ENCODE measurements around the gene HTR4. TPM values are rescaled to one million over a fixed set of nuclear protein-coding genes. Genes with fewer than 3 reads are reported as not detected.

The HTR4 gene
- total RNA-seq, 4 donors from 2014 or later = 0.76 TPM; not detected in 3

DNA sequence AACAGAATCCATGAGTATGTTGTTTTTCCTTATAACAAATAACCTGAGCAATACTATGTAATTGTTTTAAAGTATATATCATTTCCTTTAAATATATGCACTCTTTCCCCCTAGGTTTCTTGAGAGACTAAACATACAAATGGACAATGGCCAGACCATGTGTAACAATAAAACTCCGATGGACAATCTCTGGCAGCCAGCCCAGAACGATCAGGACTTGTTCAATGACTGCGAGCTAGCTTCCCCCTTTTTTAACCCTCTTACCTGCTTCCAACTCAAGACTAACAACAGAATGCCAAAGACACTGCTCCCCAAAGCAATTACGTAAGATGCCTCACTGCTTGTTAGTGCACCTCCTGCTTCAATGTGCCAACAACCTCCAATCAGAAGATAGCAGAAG lies 94.9 kb downstream of the HTR4 start:
- peaks cover 0 to 9% (median 0%) of the 10 kb centered on the region in 4 donors for H3K27me3 ChIP-seq
- 36 to 39% methylated on average over 4 of the region's 4 CpGs for WGBS, 2 donors
- no peaks in the 10 kb centered on the region for H3K36me3 ChIP-seq
- no peak overlapping the region for H3K27ac ChIP-seq
- no peak for DNase-seq
- no peak overlapping the region for H3K4me3 ChIP-seq
- H3K9me3 ChIP-seq = no peaks in the 10 kb centered on the region
- TF ChIP-seq CTCF (IDR thresholded peaks at IDR 0.05) = no peak
- TF ChIP-seq POLR2A (IDR thresholded peaks at IDR 0.05) = no peak
- intact Hi-C loops (cut with DNase I) = no loop called here
- no peaks in the 10 kb centered on the region for H3K4me1 ChIP-seq

GRCh38 chr5:148558892-148559291 lies 95.4 kb downstream of the HTR4 start:
- Histone ChIP-seq H3K9me3 (no peaks in the 10 kb centered on the region), H3K36me3 (no peaks in the 10 kb centered on the region), H3K27me3 (peaks cover 0 to 9% (median 0%) of the 10 kb centered on the region in 4 donors), H3K4me1 (no peaks in the 10 kb centered on the region), H3K4me3 (no peak overlapping the region), H3K27ac (no peak overlapping the region)
- TF ChIP-seq POLR2A (IDR thresholded peaks at IDR 0.05) (no peak), CTCF (IDR thresholded peaks at IDR 0.05) (no peak)
- WGBS, 2 donors = 75 to 82% methylated on average over 2 of the region's 2 CpGs
- DNase-seq = no peak
- intact Hi-C loops (cut with DNase I) = no loop called here

GRCh38 chr5:148556835-148557234 lies 97.5 kb downstream of the HTR4 start:
- no peak overlapping the region for H3K4me3 ChIP-seq

GRCh38 chr5:148554621-148555020 lies 99.7 kb downstream of the HTR4 start:
- Histone ChIP-seq H3K9me3 (no peaks in the 10 kb centered on the region), H3K36me3 (no peaks in the 10 kb centered on the region), H3K4me1 (no peaks in the 10 kb centered on the region), H3K4me3 (no peak overlapping the region), H3K27me3 (peaks cover 0 to 4% (median 0%) of the 10 kb centered on the region in 4 donors), H3K27ac (no peak overlapping the region)
- TF ChIP-seq CTCF (IDR thresholded peaks at IDR 0.05) (no peak), POLR2A (IDR thresholded peaks at IDR 0.05) (no peak)
- 51 to 56% methylated on average over 2 of the region's 2 CpGs for WGBS, 2 donors
- intact Hi-C loops (cut with DNase I) = no loop called here
- DNase-seq = no peak

More at GRCh38 chr5:148556835-148557234, 97.5 kb downstream of the HTR4 start:
- no peaks in the 10 kb centered on the region for H3K4me1 ChIP-seq
- no peak for DNase-seq
- intact Hi-C loops (cut with DNase I) = no loop called here
- peaks cover 0 to 4% (median 0%) of the 10 kb centered on the region in 4 donors for H3K27me3 ChIP-seq
- 42 to 56% methylated on average over 2 of the region's 2 CpGs for WGBS, 2 donors
- H3K27ac ChIP-seq = no peak overlapping the region
- H3K36me3 ChIP-seq = no peaks in the 10 kb centered on the region
- H3K9me3 ChIP-seq = no peaks in the 10 kb centered on the region
- no peak for TF ChIP-seq CTCF (IDR thresholded peaks at IDR 0.05)

- Histone ChIP-seq H3K4me1 (no peaks in the 10 kb centered on the region), H3K27me3 (no peaks in the 10 kb centered on the region), H3K36me3 (no peaks in the 10 kb centered on the region), H3K4me3 (no peak overlapping the region), H3K27ac (no peak overlapping the region), H3K9me3 (no peaks in the 10 kb centered on the region)
- intact Hi-C loops (cut with DNase I) = no loop called here
- WGBS, 2 donors = 70 to 81% methylated on average over 2 of the region's 2 CpGs
- TF ChIP-seq CTCF (IDR thresholded peaks at IDR 0.05) = no peak
- no peak for TF ChIP-seq POLR2A (IDR thresholded peaks at IDR 0.05)
- DNase-seq = no peak
Measured at GRCh38 chr5:148543727-148544126, 110.6 kb downstream of the HTR4 start.

All from esophagus squamous epithelium (tissue), 5 donors.